HEK293 (cell line): Measurements from ENCODE around the gene ERG.
A peak's percentile ranks its signal among the peaks of the same experiment; 100 is the strongest.

Experiments used
- CTCF ChIA-PET: fragments of 350-600 bp; formaldehyde crosslinking; extraction: SDS; loops from one replicate; lab custom pipeline; 2021; ENCODE audit warnings: antibody characterized with exemption; lab: Yijun Ruan, JAX
- POLR2A ChIA-PET: fragments of 300-600 bp; formaldehyde crosslinking; extraction: SDS; loops from one replicate; lab custom pipeline; 2020; ENCODE audit warnings: antibody characterized with exemption, inconsistent platforms; lab: Yijun Ruan, JAX
- H3K27ac ChIP-seq: fragments of 200-500 bp; sonication (Bioruptor generic); 2 replicates; pipeline ENCODE4 v1.5.1; 2014; ENCODE audit warnings: low read depth, low read length, control low read depth, inconsistent platforms; ENCODE audit errors: extremely low read depth
- H3K36me3 ChIP-seq, 2 experiments: fragments of 200-500 bp in 1 of 2; sonication (Bioruptor generic) in 1 of 2; 1 replicate in 1 of 2; 2 replicates in 1 of 2; pipeline ENCODE4 v1.5.1; 2014 to 2017; ENCODE audit warnings: inconsistent platforms in 2 of 2, low read length in 2 of 2; ENCODE audit not compliant: control insufficient read depth in 2 of 2, insufficient read depth in 1 of 2
- H3K4me1 ChIP-seq: fragments of 200-500 bp; sonication (Bioruptor generic); 2 replicates; pipeline ENCODE4 v1.5.1; 2014; ENCODE audit warnings: mild to moderate bottlenecking, low read length, inconsistent platforms; ENCODE audit not compliant: control insufficient read depth, insufficient read depth
- H3K4me3 ChIP-seq: 2 replicates; pipeline ENCODE4 v1.5.1; 2011; ENCODE audit warnings: low read depth, mild to moderate bottlenecking, control low read depth, low read length, moderate library complexity
- H3K9me3 ChIP-seq: fragments of 200-500 bp; sonication (Bioruptor generic); 2 replicates; pipeline ENCODE4 v1.5.1; 2014; ENCODE audit warnings: low read depth, low read length, inconsistent platforms; ENCODE audit not compliant: control insufficient read depth, insufficient read depth
- GLIS2 ChIP-seq: fragments of 450-650 bp; formaldehyde crosslinking; IDR thresholded peaks from 2 replicates; pipeline ENCODE4 v1.5.1; 2016; ENCODE audit warnings: missing biosample characterization, missing genetic modification characterization
- HOXC10 ChIP-seq: sonication (generic); formaldehyde crosslinking; IDR thresholded peaks from 2 replicates; pipeline ENCODE4 v1.8.1; 2023; ENCODE audit warnings: mild to moderate bottlenecking, missing genetic modification reagents
- HOXD13 ChIP-seq: sonication (generic); formaldehyde crosslinking; IDR thresholded peaks from 2 replicates; pipeline ENCODE4 v1.8.0; 2022; ENCODE audit warnings: missing genetic modification reagents, borderline replicate concordance
- MZF1 ChIP-seq: fragments of 450-650 bp; formaldehyde crosslinking; IDR thresholded peaks from 2 replicates; pipeline ENCODE4 v1.5.1; 2017; ENCODE audit warnings: missing biosample characterization, missing genetic modification characterization, borderline replicate concordance
- PBX3 ChIP-seq: sonication (generic); formaldehyde crosslinking; IDR thresholded peaks from 2 replicates; pipeline ENCODE4 v1.8.1; 2022; ENCODE audit warnings: mild to moderate bottlenecking, moderate library complexity, missing genetic modification reagents
- SALL2 ChIP-seq: fragments of 450-650 bp; formaldehyde crosslinking; IDR thresholded peaks from 2 replicates; pipeline ENCODE4 v1.5.0; 2017; ENCODE audit warnings: missing biosample characterization, mild to moderate bottlenecking, missing genetic modification characterization, borderline replicate concordance
- ZBTB21 ChIP-seq: fragments of 450-650 bp; formaldehyde crosslinking; IDR thresholded peaks from 2 replicates; pipeline ENCODE4 v1.5.1; 2017; ENCODE audit warnings: missing biosample characterization, missing genetic modification characterization
- ZNF138 ChIP-seq: fragments of 450-650 bp; formaldehyde crosslinking; IDR thresholded peaks from 2 replicates; pipeline ENCODE4 v1.5.1; 2016; ENCODE audit warnings: missing biosample characterization, missing genetic modification characterization, borderline replicate concordance
- ZNF169 ChIP-seq: fragments of 450-650 bp; formaldehyde crosslinking; IDR thresholded peaks from 2 replicates; pipeline ENCODE4 v1.5.1; 2016; ENCODE audit warnings: missing biosample characterization, missing genetic modification characterization
- ZNF221 ChIP-seq: fragments of 450-650 bp; formaldehyde crosslinking; IDR thresholded peaks from 2 replicates; pipeline ENCODE4 v1.5.1; 2017; ENCODE audit warnings: missing biosample characterization, missing genetic modification characterization, borderline replicate concordance
- ZNF266 ChIP-seq: fragments of 450-650 bp; formaldehyde crosslinking; IDR thresholded peaks from 2 replicates; pipeline ENCODE4 v1.5.1; 2016; ENCODE audit warnings: missing biosample characterization, missing genetic modification characterization, low read depth
- ZNF302 ChIP-seq: fragments of 450-650 bp; formaldehyde crosslinking; IDR thresholded peaks from 2 replicates; pipeline ENCODE4 v1.5.1; 2016; ENCODE audit warnings: missing biosample characterization, missing genetic modification characterization, low read depth
- ZNF433 ChIP-seq: fragments of 450-650 bp; formaldehyde crosslinking; IDR thresholded peaks from 2 replicates; pipeline ENCODE4 v1.5.1; 2016; ENCODE audit warnings: missing biosample characterization, missing genetic modification characterization, low read depth
- ZNF521 ChIP-seq: fragments of 450-650 bp; formaldehyde crosslinking; IDR thresholded peaks from 2 replicates; pipeline ENCODE4 v1.5.1; 2017; ENCODE audit warnings: missing biosample characterization, mild to moderate bottlenecking, missing genetic modification characterization
- ZNF548 ChIP-seq: fragments of 450-650 bp; formaldehyde crosslinking; IDR thresholded peaks from 2 replicates; pipeline ENCODE4 v1.5.1; 2016; ENCODE audit warnings: missing biosample characterization, missing genetic modification characterization
- ZNF555 ChIP-seq: fragments of 450-650 bp; formaldehyde crosslinking; conservative IDR thresholded peaks from 2 replicates; pipeline ENCODE4 v1.5.1; 2017; ENCODE audit warnings: missing biosample characterization, mild to moderate bottlenecking, missing genetic modification characterization, inconsistent platforms
- ZNF580 ChIP-seq: fragments of 450-650 bp; formaldehyde crosslinking; IDR thresholded peaks from 2 replicates; pipeline ENCODE4 v1.5.1; 2016; ENCODE audit warnings: missing biosample characterization, missing genetic modification characterization
- ZNF610 ChIP-seq: fragments of 450-650 bp; formaldehyde crosslinking; IDR thresholded peaks from 2 replicates; pipeline ENCODE4 v1.5.1; 2016; ENCODE audit warnings: missing biosample characterization, missing genetic modification characterization, borderline replicate concordance
- ZNF624 ChIP-seq: fragments of 450-650 bp; formaldehyde crosslinking; IDR thresholded peaks from 2 replicates; pipeline ENCODE4 v1.5.1; 2017; ENCODE audit warnings: missing biosample characterization, missing genetic modification characterization
- ZNF629 ChIP-seq: fragments of 450-650 bp; formaldehyde crosslinking; IDR thresholded peaks from 2 replicates; pipeline ENCODE4 v1.5.1; 2017; ENCODE audit warnings: missing biosample characterization, missing genetic modification characterization
- ZNF654 ChIP-seq: fragments of 450-650 bp; formaldehyde crosslinking; IDR thresholded peaks from 2 replicates; pipeline ENCODE4 v1.5.1; 2016; ENCODE audit warnings: low read depth, missing biosample characterization, missing genetic modification characterization
- ZNF677 ChIP-seq: fragments of 450-650 bp; IDR thresholded peaks from 2 replicates; pipeline ENCODE4 v1.5.0; 2018; ENCODE audit warnings: missing biosample characterization, mild to moderate bottlenecking, missing genetic modification characterization, moderate library complexity
- ZNF701 ChIP-seq: fragments of 450-650 bp; formaldehyde crosslinking; IDR thresholded peaks from 2 replicates; pipeline ENCODE4 v1.5.1; 2016; ENCODE audit warnings: missing biosample characterization, missing genetic modification characterization
- ZNF76 ChIP-seq: fragments of 450-650 bp; formaldehyde crosslinking; IDR thresholded peaks from 2 replicates; pipeline ENCODE4; 2016; ENCODE audit warnings: low read depth, missing biosample characterization, missing genetic modification characterization, borderline replicate concordance
- ZNF791 ChIP-seq: fragments of 450-650 bp; formaldehyde crosslinking; IDR thresholded peaks from 2 replicates; pipeline ENCODE4 v1.5.1; 2016; ENCODE audit warnings: missing biosample characterization, missing genetic modification characterization
- ZNF830 ChIP-seq: fragments of 450-650 bp; IDR thresholded peaks from 2 replicates; pipeline ENCODE4 v1.5.0; 2018; ENCODE audit warnings: missing biosample characterization, missing genetic modification characterization, low read depth, mild to moderate bottlenecking, moderate library complexity
- ZNF837 ChIP-seq: fragments of 450-650 bp; formaldehyde crosslinking; IDR thresholded peaks from 2 replicates; pipeline ENCODE4 v1.5.1; 2016; ENCODE audit warnings: missing biosample characterization, missing genetic modification characterization
- ZSCAN30 ChIP-seq: fragments of 450-650 bp; IDR thresholded peaks from 2 replicates; pipeline ENCODE4 v1.5.1; 2018; ENCODE audit warnings: missing biosample characterization, mild to moderate bottlenecking, missing genetic modification characterization, moderate library complexity
- ZSCAN5A ChIP-seq: fragments of 450-650 bp; formaldehyde crosslinking; IDR thresholded peaks from 2 replicates; pipeline ENCODE4 v1.5.1; 2016; ENCODE audit warnings: missing biosample characterization, missing genetic modification characterization
- TF ChIP-seq, protein P1 (sequence below): fragments of 450-650 bp; formaldehyde crosslinking; IDR thresholded peaks from 2 replicates; pipeline ENCODE4 v1.5.1; 2016; ENCODE audit warnings: missing biosample characterization, missing genetic modification characterization, borderline replicate concordance
- TF ChIP-seq, protein P2 (sequence below): fragments of 450-650 bp; formaldehyde crosslinking; IDR thresholded peaks from 2 replicates; pipeline ENCODE4 v1.5.1; 2016; ENCODE audit warnings: missing biosample characterization, missing genetic modification characterization

The ERG gene

GRCh38 chr21:38349111-38349746 lies 149.0 kb downstream of the ERG start (continued):
- no peak for TF ChIP-seq HOXD13
- no peak for TF ChIP-seq ZNF830 (tag by site-specific recombination)
- TF ChIP-seq ZNF302 (tag by site-specific recombination): no peak
- peak; percentile 85 for TF ChIP-seq ZNF629 (tag by site-specific recombination)
- no peak for TF ChIP-seq ZNF791 (tag by site-specific recombination)
- peak; percentile 52 for TF ChIP-seq ZBTB21 (tag by site-specific recombination)
- TF ChIP-seq ZNF654 (tag by site-specific recombination): no peak
- TF ChIP-seq, protein P1, sequence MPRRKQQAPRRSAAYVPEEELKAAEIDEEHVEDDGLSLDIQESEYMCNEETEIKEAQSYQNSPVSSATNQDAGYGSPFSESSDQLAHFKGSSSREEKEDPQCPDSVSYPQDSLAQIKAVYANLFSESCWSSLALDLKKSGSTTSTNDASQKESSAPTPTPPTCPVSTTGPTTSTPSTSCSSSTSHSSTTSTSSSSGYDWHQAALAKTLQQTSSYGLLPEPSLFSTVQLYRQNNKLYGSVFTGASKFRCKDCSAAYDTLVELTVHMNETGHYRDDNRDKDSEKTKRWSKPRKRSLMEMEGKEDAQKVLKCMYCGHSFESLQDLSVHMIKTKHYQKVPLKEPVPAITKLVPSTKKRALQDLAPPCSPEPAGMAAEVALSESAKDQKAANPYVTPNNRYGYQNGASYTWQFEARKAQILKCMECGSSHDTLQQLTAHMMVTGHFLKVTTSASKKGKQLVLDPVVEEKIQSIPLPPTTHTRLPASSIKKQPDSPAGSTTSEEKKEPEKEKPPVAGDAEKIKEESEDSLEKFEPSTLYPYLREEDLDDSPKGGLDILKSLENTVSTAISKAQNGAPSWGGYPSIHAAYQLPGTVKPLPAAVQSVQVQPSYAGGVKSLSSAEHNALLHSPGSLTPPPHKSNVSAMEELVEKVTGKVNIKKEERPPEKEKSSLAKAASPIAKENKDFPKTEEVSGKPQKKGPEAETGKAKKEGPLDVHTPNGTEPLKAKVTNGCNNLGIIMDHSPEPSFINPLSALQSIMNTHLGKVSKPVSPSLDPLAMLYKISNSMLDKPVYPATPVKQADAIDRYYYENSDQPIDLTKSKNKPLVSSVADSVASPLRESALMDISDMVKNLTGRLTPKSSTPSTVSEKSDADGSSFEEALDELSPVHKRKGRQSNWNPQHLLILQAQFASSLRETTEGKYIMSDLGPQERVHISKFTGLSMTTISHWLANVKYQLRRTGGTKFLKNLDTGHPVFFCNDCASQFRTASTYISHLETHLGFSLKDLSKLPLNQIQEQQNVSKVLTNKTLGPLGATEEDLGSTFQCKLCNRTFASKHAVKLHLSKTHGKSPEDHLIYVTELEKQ (tag by site-specific recombination): peak; percentile 47; the same call in 1 of the 2 replicates
- no peak for TF ChIP-seq PBX3 (CRISPR knock-in tag)
- no peak for TF ChIP-seq ZNF138 (tag by site-specific recombination)
- TF ChIP-seq HOXC10 (CRISPR knock-in tag): no peak
- no peak for TF ChIP-seq ZSCAN5A (tag by site-specific recombination)
- TF ChIP-seq ZNF701 (tag by site-specific recombination): no peak
- TF ChIP-seq, all 188 proteins: peak for 38

- ChIA-PET CTCF (interaction anchor here (13.2 kb wide), 1 partner anchor 176 kb away, joined by 378 read pairs; no protein-coding TSS in a partner anchor), POLR2A (no interaction called here)
- H3K27ac ChIP-seq: no peak overlapping the region
- no peak overlapping the region for H3K4me3 ChIP-seq
- no peaks in the 10 kb centered on the region for H3K36me3 ChIP-seq
- no peaks in the 10 kb centered on the region for H3K9me3 ChIP-seq
- peaks cover 45% of the 10 kb centered on the region for H3K4me1 ChIP-seq
- no peak for TF ChIP-seq ZNF76
- TF ChIP-seq ZNF521 (tag by site-specific recombination): no peak
- TF ChIP-seq SALL2 (tag by site-specific recombination): no peak
- TF ChIP-seq ZNF221 (tag by site-specific recombination): no peak
- no peak for TF ChIP-seq GLIS2 (tag by site-specific recombination)
- TF ChIP-seq ZNF548 (tag by site-specific recombination): no peak
- no peak for TF ChIP-seq ZNF433 (tag by site-specific recombination)
- no peak for TF ChIP-seq ZNF624 (tag by site-specific recombination)
- TF ChIP-seq ZNF580 (tag by site-specific recombination): no peak
- TF ChIP-seq, protein P2, sequence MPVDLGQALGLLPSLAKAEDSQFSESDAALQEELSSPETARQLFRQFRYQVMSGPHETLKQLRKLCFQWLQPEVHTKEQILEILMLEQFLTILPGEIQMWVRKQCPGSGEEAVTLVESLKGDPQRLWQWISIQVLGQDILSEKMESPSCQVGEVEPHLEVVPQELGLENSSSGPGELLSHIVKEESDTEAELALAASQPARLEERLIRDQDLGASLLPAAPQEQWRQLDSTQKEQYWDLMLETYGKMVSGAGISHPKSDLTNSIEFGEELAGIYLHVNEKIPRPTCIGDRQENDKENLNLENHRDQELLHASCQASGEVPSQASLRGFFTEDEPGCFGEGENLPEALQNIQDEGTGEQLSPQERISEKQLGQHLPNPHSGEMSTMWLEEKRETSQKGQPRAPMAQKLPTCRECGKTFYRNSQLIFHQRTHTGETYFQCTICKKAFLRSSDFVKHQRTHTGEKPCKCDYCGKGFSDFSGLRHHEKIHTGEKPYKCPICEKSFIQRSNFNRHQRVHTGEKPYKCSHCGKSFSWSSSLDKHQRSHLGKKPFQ (tag by site-specific recombination): no peak
- no peak for TF ChIP-seq ZNF610 (tag by site-specific recombination)
- TF ChIP-seq ZNF837 (tag by site-specific recombination): no peak
- TF ChIP-seq ZNF555: no peak
- TF ChIP-seq ZNF677 (tag by site-specific recombination): no peak
- TF ChIP-seq MZF1 (tag by site-specific recombination): no peak
- no peak for TF ChIP-seq ZNF266 (tag by site-specific recombination)
- no peak for TF ChIP-seq ZSCAN30 (tag by site-specific recombination)
- no peak for TF ChIP-seq ZNF169
Observed at GRCh38 chr21:38346286-38346685, 152.0 kb downstream of the ERG start.
